Esophagus muscularis mucosa (tissue), 4 donors: ENCODE measurements around the gene CPED1.

ENCODE experiments used
- CTCF ChIP-seq, 3 experiments: fragments of 200-600 bp in 2 of 3; fragments of 450-650 bp in 1 of 3; sonication (generic) in 2 of 3; IDR thresholded peaks; one replicate each; pipeline ENCODE4 v1.5.1; 2017 to 2019; ENCODE audit warnings: antibody characterized with exemption in 3 of 3, mild to moderate bottlenecking in 2 of 3, moderate library complexity in 1 of 3
- EP300 ChIP-seq: sonication (generic); formaldehyde crosslinking; IDR thresholded peaks from one replicate; pipeline ENCODE4 v1.6.1; 2017; ENCODE audit warnings: antibody characterized with exemption
- POLR2A ChIP-seq: fragments of 450-650 bp; IDR thresholded peaks from one replicate; pipeline ENCODE4 v1.6.1; 2017; ENCODE audit warnings: antibody characterized with exemption, moderate library complexity, mild to moderate bottlenecking, low read depth
- POLR2AphosphoS5 ChIP-seq, 2 donors: sonication (generic); formaldehyde crosslinking; IDR thresholded peaks; one replicate each; pipeline ENCODE4 v1.6.1; 2017; ENCODE audit warnings: antibody characterized with exemption in 2 of 2

- no peak for TF ChIP-seq CTCF (IDR thresholded peaks at IDR 0.05)
- TF ChIP-seq POLR2A, result no peak
- no peak for TF ChIP-seq POLR2AphosphoS5 (IDR thresholded peaks at IDR 0.05)
- no peak for TF ChIP-seq EP300
These were observed 91.9 kb downstream of the CPED1 start for GRCh38 chr7:121080257-121080912.
